ENCODE results near the gene LINS1.

DNA sequence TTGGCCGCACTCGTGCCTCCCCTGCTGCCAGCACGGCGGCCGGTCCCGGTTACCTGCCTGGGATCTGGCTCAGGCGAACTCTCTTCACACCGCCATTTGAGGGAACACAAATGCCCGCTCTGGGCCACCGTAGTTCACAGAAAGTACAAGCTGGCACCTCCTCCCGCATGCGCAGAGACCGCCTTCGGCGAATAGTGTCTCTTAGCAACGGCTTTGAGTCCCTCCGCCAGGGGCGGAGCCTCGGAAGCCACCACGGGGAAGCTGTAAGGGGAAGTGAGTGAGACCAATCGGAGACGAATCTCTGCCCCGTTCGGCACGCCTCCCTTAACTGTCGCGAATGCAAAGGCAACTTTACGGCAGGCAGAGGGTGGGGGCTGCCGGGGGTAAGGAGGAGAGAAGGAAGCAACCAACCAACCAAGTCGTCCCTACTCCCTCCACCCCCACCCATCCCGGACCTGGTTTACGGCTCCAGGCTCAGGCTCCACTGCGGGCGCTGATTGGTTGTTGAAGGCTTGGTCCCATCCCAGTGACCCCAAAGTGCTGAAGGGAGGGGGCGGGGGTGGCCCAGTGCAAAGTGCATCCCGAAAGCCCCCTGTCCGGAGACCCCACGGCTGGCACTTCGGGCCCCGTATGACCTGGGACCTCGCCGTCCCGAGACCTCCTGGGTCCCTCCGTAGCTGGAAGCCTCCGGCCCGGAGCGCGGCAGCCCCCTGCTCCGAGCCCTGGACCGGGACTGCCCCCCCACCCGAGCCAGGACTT lies at the start of gene LINS1, which contains the start of gene ASB7:
- peak; percentile 91 to 93 for TF ChIP-seq EP300 (IDR thresholded peaks at IDR 0.05)
- TF ChIP-seq, protein P1, sequence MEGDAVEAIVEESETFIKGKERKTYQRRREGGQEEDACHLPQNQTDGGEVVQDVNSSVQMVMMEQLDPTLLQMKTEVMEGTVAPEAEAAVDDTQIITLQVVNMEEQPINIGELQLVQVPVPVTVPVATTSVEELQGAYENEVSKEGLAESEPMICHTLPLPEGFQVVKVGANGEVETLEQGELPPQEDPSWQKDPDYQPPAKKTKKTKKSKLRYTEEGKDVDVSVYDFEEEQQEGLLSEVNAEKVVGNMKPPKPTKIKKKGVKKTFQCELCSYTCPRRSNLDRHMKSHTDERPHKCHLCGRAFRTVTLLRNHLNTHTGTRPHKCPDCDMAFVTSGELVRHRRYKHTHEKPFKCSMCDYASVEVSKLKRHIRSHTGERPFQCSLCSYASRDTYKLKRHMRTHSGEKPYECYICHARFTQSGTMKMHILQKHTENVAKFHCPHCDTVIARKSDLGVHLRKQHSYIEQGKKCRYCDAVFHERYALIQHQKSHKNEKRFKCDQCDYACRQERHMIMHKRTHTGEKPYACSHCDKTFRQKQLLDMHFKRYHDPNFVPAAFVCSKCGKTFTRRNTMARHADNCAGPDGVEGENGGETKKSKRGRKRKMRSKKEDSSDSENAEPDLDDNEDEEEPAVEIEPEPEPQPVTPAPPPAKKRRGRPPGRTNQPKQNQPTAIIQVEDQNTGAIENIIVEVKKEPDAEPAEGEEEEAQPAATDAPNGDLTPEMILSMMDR (IDR thresholded peaks at IDR 0.05), result peak in 1 of 5 experiments; percentile 48
- peak in 1 of 2 donors; percentile 34 for TF ChIP-seq POLR2A (IDR thresholded peaks at IDR 0.05)
